Glutamatergic neuron (in vitro differentiated cells): ENCODE measurements around the gene GTPBP6. TPM values are rescaled to one million over a fixed set of nuclear protein-coding genes. Genes with fewer than 3 reads are reported as not detected.

Source experiments
- DNase-seq: peaks from one replicate; pipeline ENCODE4 v3.0.0; 2022
- H3K27ac Mint-ChIP-seq: one replicate; pipeline ENCODE4 v1.8.0; 2020; ENCODE audit warnings: mild to moderate bottlenecking, mixed read lengths, inconsistent platforms; ENCODE audit not compliant: unreplicated experiment
- H3K27me3 Mint-ChIP-seq: one replicate; pipeline ENCODE4 v1.8.0; 2020; ENCODE audit warnings: mild to moderate bottlenecking, moderate library complexity, mixed read lengths, inconsistent platforms; ENCODE audit not compliant: unreplicated experiment
- H3K36me3 Mint-ChIP-seq: one replicate; pipeline ENCODE4 v1.8.0; 2020; ENCODE audit warnings: mild to moderate bottlenecking, mixed read lengths, inconsistent platforms; ENCODE audit not compliant: unreplicated experiment
- H3K4me1 Mint-ChIP-seq: one replicate; pipeline ENCODE4 v1.8.0; 2020; ENCODE audit warnings: mild to moderate bottlenecking, low read depth, mixed read lengths, inconsistent platforms; ENCODE audit not compliant: unreplicated experiment
- H3K4me3 Mint-ChIP-seq: one replicate; pipeline ENCODE4 v1.8.0; 2020; ENCODE audit warnings: mild to moderate bottlenecking, mixed read lengths, inconsistent platforms; ENCODE audit not compliant: unreplicated experiment
- H3K9me3 Mint-ChIP-seq: one replicate; pipeline ENCODE4 v1.8.0; 2020; ENCODE audit warnings: mild to moderate bottlenecking, moderate library complexity, mixed read lengths, inconsistent platforms; ENCODE audit not compliant: unreplicated experiment
- total RNA-seq: library from RNA; stranded (reverse); fragmentation: NEBNext Ultra II Directional; extraction: Animal tissue kit (Norgen Biotek cat#: 25700); gene quantifications from one replicate; pipeline ENCODE4 v1.2.1, GENCODE V29; 2021; ENCODE audit not compliant: unreplicated experiment
- TF ChIP-seq, protein P1 (sequence below): fragments of 200-600 bp; sonication (generic); IDR thresholded peaks from one replicate; pipeline ENCODE4 v1.5.0; 2021; ENCODE audit not compliant: partially characterized antibody, unreplicated experiment

GTPBP6 gene
- total RNA-seq, 1 donor from 2014 or later = 52.3 TPM

DNA sequence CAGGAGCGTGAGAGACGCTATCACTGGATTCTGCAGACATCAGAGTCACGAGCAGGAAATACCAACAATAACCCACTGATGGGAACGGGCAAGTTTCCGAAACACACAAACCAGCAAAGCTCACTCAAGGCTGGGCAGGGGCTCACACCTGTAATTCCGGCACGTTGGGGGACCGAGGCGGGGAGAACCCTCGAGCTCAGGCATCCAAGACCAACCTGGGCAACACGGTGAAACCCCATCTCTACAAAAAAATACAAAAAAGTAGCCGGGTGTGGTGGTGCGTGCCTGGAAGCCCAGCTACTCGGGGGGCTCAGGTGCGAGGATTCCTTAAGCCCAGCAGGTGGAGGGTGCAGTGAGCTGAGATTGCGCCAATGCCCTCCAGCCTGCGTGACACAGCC is 17.2 kb upstream of the GTPBP6 start:
- Mint-ChIP-seq H3K27me3 (peaks cover 8% of the 10 kb centered on the region), H3K36me3 (peaks cover 18% of the 10 kb centered on the region), H3K9me3 (peaks cover 18% of the 10 kb centered on the region), H3K4me1 (no peaks in the 10 kb centered on the region), H3K27ac (no peak overlapping the region), H3K4me3 (no peak overlapping the region)
- TF ChIP-seq, protein P1, sequence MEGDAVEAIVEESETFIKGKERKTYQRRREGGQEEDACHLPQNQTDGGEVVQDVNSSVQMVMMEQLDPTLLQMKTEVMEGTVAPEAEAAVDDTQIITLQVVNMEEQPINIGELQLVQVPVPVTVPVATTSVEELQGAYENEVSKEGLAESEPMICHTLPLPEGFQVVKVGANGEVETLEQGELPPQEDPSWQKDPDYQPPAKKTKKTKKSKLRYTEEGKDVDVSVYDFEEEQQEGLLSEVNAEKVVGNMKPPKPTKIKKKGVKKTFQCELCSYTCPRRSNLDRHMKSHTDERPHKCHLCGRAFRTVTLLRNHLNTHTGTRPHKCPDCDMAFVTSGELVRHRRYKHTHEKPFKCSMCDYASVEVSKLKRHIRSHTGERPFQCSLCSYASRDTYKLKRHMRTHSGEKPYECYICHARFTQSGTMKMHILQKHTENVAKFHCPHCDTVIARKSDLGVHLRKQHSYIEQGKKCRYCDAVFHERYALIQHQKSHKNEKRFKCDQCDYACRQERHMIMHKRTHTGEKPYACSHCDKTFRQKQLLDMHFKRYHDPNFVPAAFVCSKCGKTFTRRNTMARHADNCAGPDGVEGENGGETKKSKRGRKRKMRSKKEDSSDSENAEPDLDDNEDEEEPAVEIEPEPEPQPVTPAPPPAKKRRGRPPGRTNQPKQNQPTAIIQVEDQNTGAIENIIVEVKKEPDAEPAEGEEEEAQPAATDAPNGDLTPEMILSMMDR = no peak
- DNase-seq = no peak

DNA sequence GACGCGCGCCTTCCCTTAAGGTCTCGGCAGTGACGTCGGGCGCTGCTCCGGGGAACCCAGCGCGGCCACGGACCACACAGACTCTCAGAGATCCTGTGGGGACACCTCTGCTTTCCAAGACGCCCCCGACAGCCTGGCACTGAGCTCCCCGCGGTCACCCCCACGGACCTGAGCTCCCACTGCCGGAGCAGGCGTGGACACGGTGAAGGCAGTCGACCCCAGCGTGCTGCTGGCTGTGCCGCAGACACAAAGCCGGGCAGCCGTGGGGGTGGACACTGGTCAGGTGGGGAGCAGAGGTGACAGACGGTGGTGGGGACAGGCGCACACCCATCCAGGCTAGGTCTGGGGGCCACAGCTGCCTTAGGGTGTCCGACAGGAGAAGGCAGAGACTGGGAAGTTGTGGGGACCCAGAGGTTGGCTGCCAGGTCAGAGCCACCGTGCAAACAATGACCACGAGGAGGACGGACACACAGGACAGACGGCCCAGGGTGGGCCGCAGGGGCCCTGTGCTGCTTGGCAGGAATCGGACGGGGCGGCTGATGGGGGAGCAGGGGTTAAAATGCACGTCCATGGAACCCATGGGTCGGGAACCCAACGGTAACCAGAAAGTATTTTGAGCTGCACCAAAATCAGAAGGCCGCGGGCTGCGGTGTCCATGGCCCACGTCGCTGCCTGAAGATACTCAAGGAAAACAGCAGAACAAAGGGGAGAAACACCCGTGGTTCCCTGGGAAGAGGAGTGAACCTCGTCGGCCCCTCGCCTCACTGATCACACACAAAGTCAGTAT is 16.6 kb upstream of the GTPBP6 start:
- H3K36me3 Mint-ChIP-seq = peaks cover 18% of the 10 kb centered on the region
- peaks cover 18% of the 10 kb centered on the region for H3K9me3 Mint-ChIP-seq
- peak; percentile 7 for DNase-seq
- no peak overlapping the region for H3K4me3 Mint-ChIP-seq
- TF ChIP-seq, protein P1 = no peak
- H3K4me1 Mint-ChIP-seq = no peaks in the 10 kb centered on the region
- no peak overlapping the region for H3K27ac Mint-ChIP-seq
- peaks cover 7% of the 10 kb centered on the region for H3K27me3 Mint-ChIP-seq

DNA sequence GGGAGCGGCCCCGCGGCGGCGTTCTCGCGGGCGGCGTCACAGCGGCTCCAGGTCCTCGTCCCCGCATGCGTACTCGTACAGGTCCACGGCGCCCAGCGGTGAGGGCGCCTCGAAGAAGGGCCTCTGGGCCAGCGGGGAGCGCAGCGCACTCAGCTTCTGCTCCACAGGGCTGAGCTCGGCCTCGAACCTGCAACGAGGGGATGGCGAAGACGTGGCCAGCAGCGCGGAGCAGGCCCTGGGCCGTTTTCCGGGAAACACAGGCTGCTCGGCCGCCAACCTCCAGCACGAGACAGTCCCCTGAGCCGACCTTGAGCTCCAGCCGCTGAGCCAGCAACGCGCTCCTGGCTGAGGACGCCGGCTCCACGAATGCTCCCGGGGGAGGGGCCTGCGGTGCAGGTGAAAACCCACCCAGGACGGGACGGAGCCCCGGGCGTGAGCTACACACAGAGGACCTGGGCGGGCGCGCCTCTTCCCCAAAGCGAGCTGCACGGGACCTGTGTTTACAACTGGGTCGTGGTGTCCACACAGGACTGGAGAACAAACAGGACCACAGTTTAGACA is 15.8 kb upstream of the GTPBP6 start:
- no peak for DNase-seq
- peaks cover 18% of the 10 kb centered on the region for H3K9me3 Mint-ChIP-seq
- H3K4me1 Mint-ChIP-seq = no peaks in the 10 kb centered on the region
- H3K4me3 Mint-ChIP-seq = no peak overlapping the region
- no peak overlapping the region for H3K27ac Mint-ChIP-seq
- TF ChIP-seq, protein P1 = no peak
- H3K36me3 Mint-ChIP-seq = peaks cover 18% of the 10 kb centered on the region
- peaks cover 7% of the 10 kb centered on the region for H3K27me3 Mint-ChIP-seq

DNA sequence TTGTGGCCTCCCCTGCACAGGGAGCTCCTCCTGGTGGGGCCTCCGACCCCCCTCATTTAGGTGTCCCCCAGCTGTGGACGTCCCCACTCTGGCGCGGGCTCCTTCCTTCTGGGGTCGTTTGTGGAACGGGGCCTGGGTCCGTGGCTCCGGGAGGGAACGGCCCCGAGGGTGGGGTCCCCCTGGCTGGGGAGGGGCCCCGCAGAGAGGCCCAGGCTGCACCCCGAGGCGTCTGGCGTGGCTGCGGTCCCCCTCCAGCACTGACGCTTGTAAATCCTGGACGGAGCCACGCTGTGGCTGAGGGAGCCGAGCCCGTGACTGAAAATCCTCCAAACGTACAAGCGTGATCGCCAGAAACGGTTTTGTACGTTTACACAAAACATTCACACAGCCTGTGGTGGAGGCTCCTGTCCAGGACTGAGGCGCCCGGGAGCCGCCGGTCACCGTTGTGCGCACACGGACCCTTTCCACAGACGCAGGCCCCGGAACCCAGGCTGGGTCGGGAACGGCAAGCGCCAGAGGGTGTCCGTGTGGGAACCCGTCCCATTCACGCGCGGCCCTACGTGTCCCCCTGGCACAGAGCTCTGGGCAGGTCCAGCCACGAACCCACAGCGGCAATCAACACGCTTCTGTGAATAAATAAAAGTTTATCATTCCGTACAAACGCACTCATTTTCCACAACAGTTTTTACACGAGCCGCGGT is 15.2 kb upstream of the GTPBP6 start:
- Mint-ChIP-seq H3K4me3 (no peak overlapping the region), H3K9me3 (peaks cover 18% of the 10 kb centered on the region), H3K4me1 (no peaks in the 10 kb centered on the region), H3K27me3 (peaks cover 9% of the 10 kb centered on the region), H3K27ac (no peak overlapping the region), H3K36me3 (peaks cover 18% of the 10 kb centered on the region)
- TF ChIP-seq, protein P1 = no peak
- DNase-seq = no peak
